Measurements from ENCODE around the gene HLA-DRA. TPM values are rescaled to one million over a fixed set of nuclear protein-coding genes. Genes with fewer than 3 reads are reported as not detected.

Gene HLA-DRA
- total and polyA plus RNA-seq, 2 of the 8 experiments (the other 6 are each of a cell fraction or from before 2014, with no cell fraction given): 5.0 to 6.2 TPM

DNA sequence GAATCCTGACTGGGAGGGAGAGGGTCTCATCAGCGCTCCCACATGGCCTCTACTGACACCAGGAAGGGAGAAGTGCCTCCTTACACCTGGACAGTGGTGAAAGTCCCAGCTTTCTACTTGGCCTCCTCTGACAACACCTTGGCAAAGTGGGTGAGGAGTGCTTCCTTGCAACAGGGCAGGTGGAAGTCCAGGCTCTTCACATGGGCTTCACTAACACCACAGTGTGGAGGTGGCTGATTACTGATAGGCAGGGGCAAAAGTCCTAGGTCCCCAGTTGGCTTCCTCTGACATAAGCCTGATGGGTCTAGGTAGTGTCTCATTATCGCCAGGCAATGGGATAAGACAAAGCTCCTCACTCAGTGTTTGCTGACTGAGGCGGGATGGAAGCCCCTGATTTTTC is 9.5 kb upstream of the HLA-DRA start:
- POLR2A ChIA-PET (ENCODE audit: partially characterized antibody): no interaction called here

More for the DNA sequence above, 9.5 kb upstream of the HLA-DRA start:
- Histone ChIP-seq H3K4me2 (ENCODE audit: insufficient read depth in 1 of 2, low read depth in 2 of 2, low read length in 2 of 2) (no peak overlapping the region), H3K36me3 (ENCODE audit: control insufficient read depth in 2 of 4, insufficient read depth in 4 of 4, low read length in 3 of 4) (no peaks in the 10 kb centered on the region), H3K56ac (replicated peaks; ENCODE audit: insufficient read length, low read depth, low read length) (no peak overlapping the region), H3K4me3 (ENCODE audit: extremely low read depth in 1 of 4, insufficient read depth in 2 of 4, low read depth in 3 of 4, low read length in 4 of 4) (no peak overlapping the region), H3K79me2 (ENCODE audit: control insufficient read depth in 1 of 2, insufficient read depth in 2 of 2, low read length in 2 of 2) (no peaks in the 10 kb centered on the region), H4K5ac (ENCODE audit: insufficient read length, low read depth, low read length) (no peak overlapping the region), H3K9ac (replicated peaks in 1 of 4; ENCODE audit: extremely low read depth in 1 of 4, low read depth in 3 of 4, low read length in 3 of 4) (no peak overlapping the region), H2BK5ac (ENCODE audit: low read depth, low read length) (no peak overlapping the region), H4K8ac (ENCODE audit: extremely low read depth, insufficient read depth, low read length) (no peak overlapping the region), H3K4ac (replicated peaks; ENCODE audit: insufficient read length, low read depth, low read length) (no peak overlapping the region), H3K4me1 (replicated peaks in 1 of 4; ENCODE audit: control insufficient read depth in 3 of 4, insufficient read depth in 4 of 4, low read length in 3 of 4) (no peaks in the 10 kb centered on the region), H3K27ac (ENCODE audit: low read depth, low read length) (no peak overlapping the region), H3K79me1 (ENCODE audit: low read depth, low read length) (no peaks in the 10 kb centered on the region), H2BK15ac (ENCODE audit: low read length) (no peak overlapping the region), H2AFZ (ENCODE audit: low read length) (no peak overlapping the region), H3K27me3 (replicated peaks in 1 of 4; ENCODE audit: control insufficient read depth in 3 of 4, extremely low read depth in 1 of 4, insufficient read depth in 3 of 4, low read length in 3 of 4) (no peaks in the 10 kb centered on the region), H4K91ac (replicated peaks; ENCODE audit: insufficient read length, low read length) (no peak overlapping the region), H3K9me3 (ENCODE audit: insufficient read depth in 2 of 2, low read depth in 1 of 2, low read length in 1 of 2) (no peaks in the 10 kb centered on the region), H3K14ac (ENCODE audit: insufficient read length) (no peak overlapping the region), H2BK20ac (ENCODE audit: low read length) (no peak overlapping the region), H2AK5ac (ENCODE audit: low read depth, low read length) (no peak overlapping the region), H2BK12ac (ENCODE audit: low read depth, low read length) (no peak overlapping the region), H3K23me2 (ENCODE audit: low read depth, low read length) (no peaks in the 10 kb centered on the region), H4K20me1 (replicated peaks in 1 of 2; ENCODE audit: control insufficient read depth in 1 of 2, insufficient read depth in 2 of 2, low read length in 2 of 2) (no peaks in the 10 kb centered on the region), H3K18ac (ENCODE audit: extremely low read depth, low read length) (no peak overlapping the region), H3K23ac (ENCODE audit: insufficient read length) (no peak overlapping the region), H2BK120ac (replicated peaks; ENCODE audit: low read depth, low read length) (no peak overlapping the region)
- CTCF ChIA-PET (ENCODE audit: partially characterized antibody): interaction anchor here (0.9 to 2.5 kb wide), 6 partner anchors 10 to 357 kb away, joined by 3 to 12 read pairs (median 5); no protein-coding TSS in a partner anchor
- FAIRE-seq (no peak), DNase-seq (ENCODE audit: low read depth in 1 of 2, low spot score in 2 of 2) (no peak)
- 88% methylated on average over 3 of the region's 3 CpGs; no CpG with 5 or more reads in 1 of the 2 experiments for WGBS, 2 experiments (ENCODE audit: extremely low coverage in 1 of 2, insufficient coverage in 1 of 2, insufficient read length in 1 of 2, insufficient replicate concordance in 2 of 2, low coverage in 1 of 2, low lambda C conversion rate in 2 of 2, missing lambda C conversion rate in 1 of 2)
- TF ChIP-seq BRCA1 (IDR thresholded peaks at IDR 0.05; ENCODE audit: low read depth, low read length) (no peak), POU5F1 (IDR thresholded peaks at IDR 0.05; ENCODE audit: low read depth, low read length) (no peak), KDM1A (IDR thresholded peaks at IDR 0.05; ENCODE audit: borderline replicate concordance, low read length) (no peak), JUND (IDR thresholded peaks at IDR 0.05; ENCODE audit: low read length) (no peak)

Measured in H1 (cell line).